Astrocyte (in vitro differentiated cells and primary cell): ENCODE measurements around the gene CCDC74A. TPM values are rescaled to one million over a fixed set of nuclear protein-coding genes. Genes with fewer than 3 reads are reported as not detected.
"Not testable (repeated sequence)": the region's sequence is repeated elsewhere in the genome, so short reads cannot be mapped to it uniquely, and the experiment has no call there.

Experiments used
- DNase-seq: peaks from one replicate; pipeline ENCODE4 v3.0.0-alpha.2; 2010; ENCODE audit warnings: low read depth
- FAIRE-seq: peaks from 2 replicates; lab custom pipeline; 2011; peaks lifted over from hg19 to GRCh38; lab: Jason Lieb, UNC
- H2AFZ ChIP-seq: 2 replicates; pipeline ENCODE4 v1.6.0; 2012; ENCODE audit warnings: low read depth, low read length, inconsistent platforms
- H3K27ac ChIP-seq: 2 replicates; pipeline ENCODE4 v1.5.1; 2011; ENCODE audit warnings: low read depth, low read length, inconsistent platforms
- H3K27me3 ChIP-seq: 2 replicates; pipeline ENCODE4 v1.6.0; 2011; ENCODE audit warnings: low read length, inconsistent platforms; ENCODE audit not compliant: insufficient read depth
- H3K36me3 ChIP-seq: 2 replicates; pipeline ENCODE4 v1.5.1; 2011; ENCODE audit warnings: low read length, inconsistent platforms; ENCODE audit not compliant: insufficient read depth
- H3K4me1 ChIP-seq: 2 replicates; pipeline ENCODE4 v1.5.1; 2011; ENCODE audit warnings: low read length, inconsistent platforms; ENCODE audit not compliant: insufficient read depth
- H3K4me2 ChIP-seq: 2 replicates; pipeline ENCODE4 v1.6.0; 2012; ENCODE audit warnings: low read length, inconsistent platforms
- H3K4me3 ChIP-seq: 2 replicates; pipeline ENCODE4 v1.5.1; 2011; ENCODE audit warnings: low read depth, mild to moderate bottlenecking, low read length, inconsistent platforms; ENCODE audit not compliant: insufficient read depth
- H3K79me2 ChIP-seq: 2 replicates; pipeline ENCODE4 v1.6.0; 2012; ENCODE audit warnings: mild to moderate bottlenecking, low read length, inconsistent platforms; ENCODE audit not compliant: insufficient read depth
- H3K9ac ChIP-seq: 2 replicates; pipeline ENCODE4 v1.6.0; 2012; ENCODE audit warnings: mild to moderate bottlenecking, low read length, inconsistent platforms
- H3K9me3 ChIP-seq: 2 replicates; pipeline ENCODE4 v1.5.1; 2012; ENCODE audit warnings: low read depth, mild to moderate bottlenecking, low read length, inconsistent platforms; ENCODE audit not compliant: insufficient read depth
- H4K20me1 ChIP-seq: 2 replicates; pipeline ENCODE4 v1.6.0; 2012; ENCODE audit warnings: low read length, inconsistent platforms; ENCODE audit not compliant: insufficient read depth
- H3K27ac Mint-ChIP-seq: one replicate; pipeline ENCODE4 v1.8.0; 2021; ENCODE audit warnings: mild to moderate bottlenecking, mixed read lengths; ENCODE audit not compliant: unreplicated experiment
- H3K27me3 Mint-ChIP-seq: one replicate; pipeline ENCODE4 v1.8.0; 2021; ENCODE audit warnings: low read depth, mixed read lengths; ENCODE audit not compliant: unreplicated experiment
- H3K36me3 Mint-ChIP-seq: one replicate; pipeline ENCODE4 v1.8.0; 2021; ENCODE audit warnings: low read depth, mixed read lengths; ENCODE audit not compliant: unreplicated experiment
- H3K4me1 Mint-ChIP-seq: one replicate; pipeline ENCODE4 v1.8.0; 2021; ENCODE audit warnings: low read depth, mixed read lengths; ENCODE audit not compliant: unreplicated experiment
- H3K4me3 Mint-ChIP-seq: one replicate; pipeline ENCODE4 v1.8.0; 2021; ENCODE audit warnings: mild to moderate bottlenecking, moderate library complexity, mixed read lengths; ENCODE audit not compliant: unreplicated experiment
- H3K9me3 Mint-ChIP-seq: one replicate; pipeline ENCODE4 v1.8.0; 2021; ENCODE audit warnings: mild to moderate bottlenecking, mixed read lengths; ENCODE audit not compliant: unreplicated experiment
- CTCF ChIP-seq: IDR thresholded peaks from 2 replicates; pipeline ENCODE4 v1.5.1; 2011; ENCODE audit warnings: low read depth, mild to moderate bottlenecking, inconsistent platforms, low read length, moderate library complexity; ENCODE audit not compliant: insufficient read depth
- EZH2 ChIP-seq: IDR thresholded peaks from 2 replicates; pipeline ENCODE4 v1.6.1; 2012; ENCODE audit warnings: mild to moderate bottlenecking, low read length, inconsistent platforms; ENCODE audit not compliant: insufficient read depth
- total RNA-seq: library from RNA; stranded (reverse); gene quantifications from 2 replicates; pipeline ENCODE4 v1.2.1, GENCODE V29; 2021

CCDC74A gene
- total RNA-seq, 1 donor from 2014 or later, result 7.2 TPM

DNA sequence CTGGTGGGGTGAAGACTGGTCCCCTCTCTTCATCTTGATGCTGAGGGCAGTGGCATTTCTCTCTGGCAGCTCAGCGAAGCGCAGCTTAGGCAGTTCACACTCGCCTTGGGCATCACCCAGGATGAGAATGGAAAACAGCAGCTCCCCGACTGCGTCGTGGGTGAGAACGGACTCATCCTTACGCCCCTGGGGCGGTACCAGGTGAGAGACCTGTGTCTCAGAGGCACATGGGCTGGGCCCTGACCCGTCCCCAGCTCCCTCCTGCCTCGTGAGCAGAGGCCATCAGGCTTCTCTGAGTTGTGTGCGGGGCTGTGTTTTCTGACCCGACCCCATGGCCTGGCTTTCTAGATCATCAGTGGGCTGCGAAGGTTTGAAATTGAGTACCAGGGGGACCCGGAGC is 8.2 kb upstream of the CCDC74A start:
- FAIRE-seq, result no peak

DNA sequence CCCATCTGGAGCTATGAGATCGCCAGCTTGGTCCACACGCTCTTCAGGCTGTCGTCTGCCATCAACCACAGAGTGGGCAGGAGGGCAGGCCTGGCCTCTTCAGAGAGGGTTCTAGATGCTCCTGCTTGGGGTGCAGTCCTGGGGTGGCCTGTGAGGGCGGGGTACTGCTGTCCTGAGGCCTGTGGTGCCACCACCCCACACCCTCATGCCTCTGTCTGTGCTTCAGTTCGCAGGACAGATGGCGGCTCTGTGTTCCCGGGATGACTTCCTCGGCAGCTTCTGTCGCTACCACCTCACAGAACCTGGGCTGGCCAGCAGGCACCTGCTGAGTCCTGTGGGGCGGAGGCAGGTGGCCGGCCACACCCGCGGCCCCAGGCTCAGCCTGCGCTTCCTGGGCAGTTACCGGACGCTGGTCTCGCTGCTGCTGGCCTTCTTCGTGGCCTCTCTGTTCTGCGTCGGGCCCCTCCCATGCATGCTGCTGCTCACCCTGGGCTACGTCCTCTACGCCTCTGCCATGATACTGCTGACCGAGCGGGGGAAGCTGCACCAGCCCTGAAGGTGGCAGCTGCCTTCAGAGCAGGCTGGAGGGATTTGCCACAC is 7.7 kb upstream of the CCDC74A start:
- not testable (repeated sequence) for DNase-seq, H3K4me3 Mint-ChIP-seq, H3K4me2 ChIP-seq, H3K4me3 ChIP-seq, H3K36me3 ChIP-seq, H3K9me3 ChIP-seq, H3K27me3 ChIP-seq, H3K27ac Mint-ChIP-seq, H3K4me1 Mint-ChIP-seq, FAIRE-seq, H4K20me1 ChIP-seq, H3K27ac ChIP-seq, H3K36me3 Mint-ChIP-seq, H3K79me2 ChIP-seq, H2AFZ ChIP-seq, H3K4me1 ChIP-seq, H3K27me3 Mint-ChIP-seq, H3K9ac ChIP-seq, H3K9me3 Mint-ChIP-seq

More for the DNA sequence above, 8.2 kb upstream of the CCDC74A start:
- H3K27ac ChIP-seq, result no peak overlapping the region
- Mint-ChIP-seq H3K4me1 (no peaks in the 10 kb centered on the region), H3K4me3 (no peak overlapping the region), H3K9me3 (no peaks in the 10 kb centered on the region), H3K27ac (no peak overlapping the region), H3K27me3 (no peaks in the 10 kb centered on the region), H3K36me3 (peaks cover 7% of the 10 kb centered on the region)
- H3K36me3 ChIP-seq, result no peaks in the 10 kb centered on the region
- H2AFZ ChIP-seq, result no peak overlapping the region
- no peaks in the 10 kb centered on the region for H3K9me3 ChIP-seq
- no peak for DNase-seq
- no peaks in the 10 kb centered on the region for H3K27me3 ChIP-seq
- H3K4me3 ChIP-seq, result no peak overlapping the region
- no peak overlapping the region for H3K9ac ChIP-seq
- H3K79me2 ChIP-seq, result no peaks in the 10 kb centered on the region
- TF ChIP-seq EZH2 (no peak), CTCF (no peak)
- H4K20me1 ChIP-seq, result no peaks in the 10 kb centered on the region
- no peaks in the 10 kb centered on the region for H3K4me1 ChIP-seq
- H3K4me2 ChIP-seq, result no peak overlapping the region

DNA sequence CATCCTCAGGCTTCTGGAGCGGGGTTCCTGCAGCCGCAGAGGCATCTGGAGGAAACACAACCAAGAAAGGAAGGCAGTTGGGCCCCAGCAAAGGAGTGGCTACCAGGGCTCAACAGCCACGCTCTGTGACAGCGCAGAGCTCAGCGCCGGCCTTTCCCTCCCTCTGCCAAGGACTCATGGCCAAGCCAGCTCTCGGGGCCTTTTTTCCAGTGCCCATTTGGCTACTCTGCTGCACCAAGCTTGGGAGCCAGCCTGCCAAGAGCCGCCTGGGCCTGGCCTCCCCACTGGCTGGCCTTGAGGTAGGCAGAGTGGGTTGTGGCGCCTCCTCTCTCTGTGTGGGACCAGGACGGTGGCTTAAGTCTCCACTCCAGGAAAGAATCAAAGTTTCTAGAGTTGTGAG is 7.2 kb upstream of the CCDC74A start:
- DNase-seq (no peak), FAIRE-seq (no peak)
- TF ChIP-seq CTCF (no peak), EZH2 (no peak)
- H3K9me3 ChIP-seq, result no peaks in the 10 kb centered on the region
- no peak overlapping the region for H3K27ac ChIP-seq
- no peak overlapping the region for H3K27ac Mint-ChIP-seq
- no peaks in the 10 kb centered on the region for H3K79me2 ChIP-seq
- H3K4me2 ChIP-seq, result no peak overlapping the region
- no peaks in the 10 kb centered on the region for H3K27me3 ChIP-seq
- no peak overlapping the region for H3K9ac ChIP-seq
- H3K36me3 ChIP-seq, result no peaks in the 10 kb centered on the region
- no peak overlapping the region for H3K4me3 ChIP-seq
- no peaks in the 10 kb centered on the region for H3K4me1 ChIP-seq
- H3K9me3 Mint-ChIP-seq, result no peaks in the 10 kb centered on the region
- H3K4me1 Mint-ChIP-seq, result no peaks in the 10 kb centered on the region
- no peaks in the 10 kb centered on the region for H3K27me3 Mint-ChIP-seq
- no peak overlapping the region for H2AFZ ChIP-seq
- H3K36me3 Mint-ChIP-seq, result peaks cover 7% of the 10 kb centered on the region
- H3K4me3 Mint-ChIP-seq, result no peak overlapping the region
- H4K20me1 ChIP-seq, result no peaks in the 10 kb centered on the region

DNA sequence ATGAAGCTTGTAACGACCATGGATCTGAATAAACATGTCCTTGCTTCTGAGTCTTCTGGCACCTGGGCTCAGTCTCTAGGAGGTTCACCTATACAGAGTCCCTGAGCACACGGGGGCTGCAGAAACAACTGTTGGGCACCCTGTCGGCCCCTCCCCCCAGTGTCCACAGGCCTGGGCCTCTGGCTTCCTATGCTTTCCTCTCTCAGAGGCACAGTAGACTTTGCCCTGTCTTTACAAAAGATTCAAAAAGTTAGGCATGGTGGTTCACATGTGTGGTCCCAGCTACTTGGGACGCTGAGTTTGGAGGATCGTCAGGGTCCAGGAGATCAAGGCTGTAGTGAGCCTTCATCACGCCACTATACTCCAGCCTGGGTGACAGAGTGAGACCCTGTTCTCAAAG is 6.2 kb upstream of the CCDC74A start:
- not testable (repeated sequence) for H3K4me3 ChIP-seq, H3K27ac ChIP-seq, H3K27me3 Mint-ChIP-seq, H3K27me3 ChIP-seq, DNase-seq, H3K4me2 ChIP-seq, H3K4me1 Mint-ChIP-seq, H3K27ac Mint-ChIP-seq, H3K9me3 ChIP-seq, H3K4me1 ChIP-seq, FAIRE-seq, H3K36me3 ChIP-seq, H4K20me1 ChIP-seq, H3K4me3 Mint-ChIP-seq, H3K9me3 Mint-ChIP-seq, H2AFZ ChIP-seq, H3K36me3 Mint-ChIP-seq, H3K79me2 ChIP-seq, H3K9ac ChIP-seq
